NOMO-1 (cell line): ENCODE data around the gene CTSO.

ENCODE experiments used
- DNase-seq, 2 experiments: peaks; one replicate each; lab custom pipeline; 2025; ENCODE audit not compliant: unreplicated experiment in 2 of 2; lab: John Stamatoyannopoulos, UW

The CTSO gene

GRCh38 chr4:155953151-155954117 is at the start of gene CTSO:
Gene CTSO, minus strand, starts transcription at chr4:155953866. Its CDS starts 19 bp downstream, at chr4:155953847.
- DNase-seq, result peak; percentile 70 to 77

- DNase-seq, result no peak
Observed at GRCh38 chr4:156000491-156000890, 46.8 kb upstream of the CTSO start.

GRCh38 chr4:155999725-156000124 is 46.1 kb upstream of the CTSO start:
- DNase-seq, result no peak

GRCh38 chr4:155995069-155995468 is 41.4 kb upstream of the CTSO start:
- DNase-seq, result no peak

- DNase-seq, result no peak
Observed at GRCh38 chr4:155984106-155984797, 30.6 kb upstream of the CTSO start.

GRCh38 chr4:155982736-155983385 is 29.2 kb upstream of the CTSO start:
- DNase-seq, result no peak

- DNase-seq, result no peak
Observed at GRCh38 chr4:155978810-155979209, 25.1 kb upstream of the CTSO start.

GRCh38 chr4:155975511-155975910 is 21.8 kb upstream of the CTSO start:
- no peak for DNase-seq

GRCh38 chr4:155974996-155975395 is 21.3 kb upstream of the CTSO start:
- DNase-seq, result no peak

- DNase-seq, result no peak
Observed at GRCh38 chr4:155974476-155974749, 20.7 kb upstream of the CTSO start.

GRCh38 chr4:155973639-155974475 is 20.2 kb upstream of the CTSO start:
- DNase-seq, result no peak

- no peak for DNase-seq
Observed at GRCh38 chr4:155972098-155972497, 18.4 kb upstream of the CTSO start.

GRCh38 chr4:155966731-155967395 is 13.2 kb upstream of the CTSO start:
- no peak for DNase-seq

GRCh38 chr4:155966171-155966570 is 12.5 kb upstream of the CTSO start:
- DNase-seq, result no peak

- no peak for DNase-seq
Observed at GRCh38 chr4:155964016-155964891, 10.6 kb upstream of the CTSO start.

GRCh38 chr4:155962767-155963166 is 9.1 kb upstream of the CTSO start:
- DNase-seq, result no peak

GRCh38 chr4:155961575-155961974 is 7.9 kb upstream of the CTSO start:
- DNase-seq, result no peak

GRCh38 chr4:155960522-155960921 is 6.9 kb upstream of the CTSO start:
- no peak for DNase-seq

GRCh38 chr4:155959417-155959816 is 5.8 kb upstream of the CTSO start:
- DNase-seq, result no peak
